Measurements from ENCODE around the gene HHIPL2. TPM values are rescaled to one million over a fixed set of nuclear protein-coding genes. Genes with fewer than 3 reads are reported as not detected.

Gene HHIPL2
- total RNA-seq, 1 donor from 2014 or later: not detected

DNA sequence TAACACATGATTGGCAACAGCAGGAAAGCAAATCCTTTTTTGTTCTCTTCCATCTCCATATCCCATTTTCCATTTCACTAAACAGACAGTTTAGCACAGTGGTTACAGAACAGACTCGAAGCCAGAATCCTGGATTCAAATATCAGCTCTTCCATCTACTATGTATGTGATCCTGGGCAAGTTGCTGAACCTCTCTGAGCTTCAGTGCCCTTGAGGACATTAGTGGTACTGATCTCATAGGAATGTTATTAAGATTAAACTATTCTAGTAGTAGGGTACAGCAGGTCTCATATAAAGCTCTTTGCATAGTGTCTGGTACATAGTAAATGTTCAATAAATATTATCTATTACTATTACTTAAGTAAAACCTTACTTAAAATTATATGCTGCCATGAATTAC is 13.8 kb upstream of the HHIPL2 start:
- H3K27ac Mint-ChIP-seq: no peak overlapping the region

DNA sequence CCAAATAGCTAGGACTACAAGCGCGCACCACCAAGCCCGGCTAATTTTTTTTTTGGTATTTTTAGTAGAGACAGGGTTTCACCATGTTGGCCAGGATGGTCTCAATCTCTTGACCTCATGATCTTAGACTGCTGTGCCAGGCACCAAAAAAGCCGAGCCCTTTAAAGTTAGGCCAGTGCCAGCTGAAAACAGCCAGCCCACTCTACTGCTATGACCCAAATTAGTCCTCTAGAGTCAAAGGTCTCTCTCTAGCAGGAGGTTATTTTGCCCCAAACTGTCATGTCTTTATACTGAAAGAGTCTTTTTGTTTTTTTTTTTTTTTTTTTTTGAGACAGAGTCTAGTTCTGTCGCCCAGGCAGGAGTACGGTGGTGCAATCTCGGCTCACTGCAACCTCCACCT is 9.7 kb upstream of the HHIPL2 start:
- H3K9me3 ChIP-seq (ENCODE audit: low read depth): no peaks in the 10 kb centered on the region
- Mint-ChIP-seq H3K27me3 (ENCODE audit: insufficient read depth, low read depth) (peaks cover 2% of the 10 kb centered on the region), H3K9me3 (no peaks in the 10 kb centered on the region), H3K4me1 (peaks cover 3% of the 10 kb centered on the region), H3K36me3 (peaks cover 9% of the 10 kb centered on the region), H3K27ac (no peak overlapping the region), H3K4me3 (no peak overlapping the region)
- H3K4me3 ChIP-seq: no peak overlapping the region
- no peaks in the 10 kb centered on the region for H3K79me2 ChIP-seq (ENCODE audit: low read depth)
- TF ChIP-seq EZH2phosphoT487 (IDR thresholded peaks at IDR 0.05): no peak
- TF ChIP-seq EZH2 (IDR thresholded peaks at IDR 0.05): no peak
- TF ChIP-seq CTCF (IDR thresholded peaks at IDR 0.05): no peak
- no peak for DNase-seq (ENCODE audit: low spot score)
- no peak overlapping the region for H2AFZ ChIP-seq (replicated peaks)
- H3K27ac ChIP-seq: no peak overlapping the region
- no peak overlapping the region for H3K9ac ChIP-seq
- no peaks in the 10 kb centered on the region for H4K20me1 ChIP-seq (ENCODE audit: low read depth)
- H3K27me3 ChIP-seq: no peaks in the 10 kb centered on the region
- H3F3A ChIP-seq (ENCODE audit: low read depth): no peaks in the 10 kb centered on the region
- no peak overlapping the region for H3K4me2 ChIP-seq
- no peaks in the 10 kb centered on the region for H3K4me1 ChIP-seq
- peaks cover 10% of the 10 kb centered on the region for H3K36me3 ChIP-seq

More for the DNA sequence above, 13.8 kb upstream of the HHIPL2 start:
- no peak for DNase-seq (ENCODE audit: low spot score)
- Histone ChIP-seq H3K79me2 (ENCODE audit: low read depth) (no peaks in the 10 kb centered on the region), H2AFZ (replicated peaks) (no peak overlapping the region), H4K20me1 (ENCODE audit: low read depth) (no peaks in the 10 kb centered on the region), H3F3A (ENCODE audit: low read depth) (no peaks in the 10 kb centered on the region), H3K4me3 (no peak overlapping the region), H3K9me3 (ENCODE audit: low read depth) (no peaks in the 10 kb centered on the region), H3K27me3 (no peaks in the 10 kb centered on the region), H3K9ac (no peak overlapping the region), H3K36me3 (peaks cover 10% of the 10 kb centered on the region), H3K27ac (no peak overlapping the region), H3K4me2 (no peak overlapping the region), H3K4me1 (no peaks in the 10 kb centered on the region)
- peaks cover 2% of the 10 kb centered on the region for H3K27me3 Mint-ChIP-seq (ENCODE audit: insufficient read depth, low read depth)
- no peaks in the 10 kb centered on the region for H3K9me3 Mint-ChIP-seq
- H3K36me3 Mint-ChIP-seq: peaks cover 11% of the 10 kb centered on the region
- no peaks in the 10 kb centered on the region for H3K4me1 Mint-ChIP-seq
- no peak overlapping the region for H3K4me3 Mint-ChIP-seq
- no peak for TF ChIP-seq CTCF (IDR thresholded peaks at IDR 0.05)
- no peak for TF ChIP-seq EZH2phosphoT487 (IDR thresholded peaks at IDR 0.05)
- TF ChIP-seq EZH2 (IDR thresholded peaks at IDR 0.05): no peak

GRCh38 chr1:222557148-222557547 is 9.2 kb upstream of the HHIPL2 start:
- Histone ChIP-seq H3K79me2 (ENCODE audit: low read depth) (no peaks in the 10 kb centered on the region), H2AFZ (replicated peaks) (no peak overlapping the region), H3K4me2 (no peak overlapping the region), H3K4me3 (no peak overlapping the region), H3K27me3 (no peaks in the 10 kb centered on the region), H3K4me1 (no peaks in the 10 kb centered on the region), H3K9ac (no peak overlapping the region), H3K27ac (no peak overlapping the region), H4K20me1 (ENCODE audit: low read depth) (no peaks in the 10 kb centered on the region), H3F3A (ENCODE audit: low read depth) (no peaks in the 10 kb centered on the region), H3K36me3 (peaks cover 10% of the 10 kb centered on the region), H3K9me3 (ENCODE audit: low read depth) (no peaks in the 10 kb centered on the region)
- Mint-ChIP-seq H3K4me3 (no peak overlapping the region), H3K27ac (no peak overlapping the region), H3K27me3 (ENCODE audit: insufficient read depth, low read depth) (peaks cover 2% of the 10 kb centered on the region), H3K9me3 (no peaks in the 10 kb centered on the region), H3K4me1 (peaks cover 3% of the 10 kb centered on the region), H3K36me3 (peaks cover 9% of the 10 kb centered on the region)
- DNase-seq (ENCODE audit: low spot score): no peak
- TF ChIP-seq CTCF (IDR thresholded peaks at IDR 0.05) (no peak), EZH2phosphoT487 (IDR thresholded peaks at IDR 0.05) (no peak), EZH2 (IDR thresholded peaks at IDR 0.05) (no peak)

All from neural progenitor cell (in vitro differentiated cells).